GM12873 (cell line): ENCODE measurements around the gene KIAA1217.

Source experiments
- CTCF ChIP-seq: IDR thresholded peaks from 2 replicates; pipeline ENCODE4 v1.5.1; 2012; ENCODE audit warnings: low read depth, mild to moderate bottlenecking, moderate library complexity, low read length, control low read depth; ENCODE audit not compliant: insufficient read depth; ENCODE audit errors: missing control alignments

The KIAA1217 gene

GRCh38 chr10:24223341-24223740 is 14.4 kb downstream of the KIAA1217 start:
- no peak for TF ChIP-seq CTCF

- TF ChIP-seq CTCF = no peak
Observed at GRCh38 chr10:24223953-24224352, 15.0 kb downstream of the KIAA1217 start.

- no peak for TF ChIP-seq CTCF
Observed at GRCh38 chr10:24228642-24229041, 19.7 kb downstream of the KIAA1217 start.

GRCh38 chr10:24229909-24230308 is 21.0 kb downstream of the KIAA1217 start:
- no peak for TF ChIP-seq CTCF

- no peak for TF ChIP-seq CTCF
Observed at GRCh38 chr10:24231200-24231599, 22.3 kb downstream of the KIAA1217 start.

GRCh38 chr10:24234784-24235183 is 25.8 kb downstream of the KIAA1217 start:
- no peak for TF ChIP-seq CTCF

- no peak for TF ChIP-seq CTCF
Observed at GRCh38 chr10:24235471-24235870, 26.5 kb downstream of the KIAA1217 start.
